GM12891 (cell line): ENCODE results near the gene NAA15.

Experiments
- POLR2A ChIP-seq: IDR thresholded peaks from 2 replicates; pipeline ENCODE4 v1.6.1; 2011; ENCODE audit warnings: low read depth, low read length, control low read depth
- POLR2AphosphoS5 ChIP-seq: IDR thresholded peaks from 2 replicates; pipeline ENCODE4 v1.6.1; 2011; ENCODE audit warnings: low read depth, low read length, control low read depth

DNA sequence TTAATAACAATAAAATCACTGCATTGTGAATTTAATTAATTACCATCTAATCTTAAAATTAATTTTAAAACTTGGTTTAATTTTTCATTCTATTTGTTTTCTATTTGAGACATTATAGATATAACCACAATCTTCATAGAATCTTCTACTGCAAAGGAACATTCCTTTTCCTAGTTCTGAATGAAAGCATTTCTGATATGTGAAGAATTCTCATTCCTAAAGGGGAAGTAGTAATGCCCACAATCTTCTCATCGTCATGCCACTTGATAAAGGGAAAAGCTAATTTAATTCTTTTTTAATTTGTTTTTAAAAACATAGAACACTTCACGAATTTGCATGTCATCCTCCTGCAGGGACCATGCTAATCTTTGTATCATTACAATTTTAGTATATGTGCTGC, 45.0 kb upstream of the NAA15 start:
- TF ChIP-seq POLR2A: no peak
- TF ChIP-seq POLR2AphosphoS5: no peak
